Suprapubic skin (tissue), 3 donors: ENCODE data around the gene LRRC73.

Experiments
- CTCF ChIP-seq, 2 donors: fragments of 200-600 bp in 1 of 2; fragments of 450-650 bp in 1 of 2; sonication (generic) in 1 of 2; IDR thresholded peaks; one replicate each; pipeline ENCODE4 v1.5.1; 2016 to 2019; ENCODE audit warnings: antibody characterized with exemption in 2 of 2, mild to moderate bottlenecking in 1 of 2, moderate library complexity in 1 of 2
- EP300 ChIP-seq: sonication (generic); formaldehyde crosslinking; IDR thresholded peaks from one replicate; pipeline ENCODE4 v1.6.1; 2017; ENCODE audit warnings: antibody characterized with exemption
- POLR2A ChIP-seq, 2 donors: fragments of 450-650 bp; IDR thresholded peaks; one replicate each; pipeline ENCODE4 v1.6.1; 2017; ENCODE audit warnings: antibody characterized with exemption in 2 of 2, mild to moderate bottlenecking in 2 of 2, moderate library complexity in 2 of 2

- TF ChIP-seq CTCF (IDR thresholded peaks at IDR 0.05) (no peak), POLR2A (IDR thresholded peaks at IDR 0.05) (no peak), EP300 (no peak)
These were observed 16.3 kb downstream of the LRRC73 start for GRCh38 chr6:43493833-43494232.
